Epidermal melanocyte (primary cell): Measurements from ENCODE around the gene SH2B3.
"Not testable (repeated sequence)": the region's sequence is repeated elsewhere in the genome, so short reads cannot be mapped to it uniquely, and the experiment has no call there.

Experiments
- DNase-seq: peaks from one replicate; pipeline ENCODE4 v3.0.0; 2011; ENCODE audit warnings: low spot score; ENCODE audit not compliant: insufficient read length

SH2B3 gene

GRCh38 chr12:111405859-111406473 is at the start of gene SH2B3:
SH2B3 (plus strand) TSS chr12:111405923; CDS start chr12:111418146, 12,223 bp downstream.
- peak; percentile 63 for DNase-seq

- DNase-seq: no peak
Measured at GRCh38 chr12:111359231-111359913, 46.4 kb upstream of the SH2B3 start.

- no peak for DNase-seq
Measured at GRCh38 chr12:111359914-111360276, 45.8 kb upstream of the SH2B3 start.

GRCh38 chr12:111360325-111360930 is 45.3 kb upstream of the SH2B3 start:
- no peak for DNase-seq

- DNase-seq: no peak
Measured at GRCh38 chr12:111361073-111361716, 44.5 kb upstream of the SH2B3 start.

- no peak for DNase-seq
Measured at GRCh38 chr12:111361717-111362576, 43.8 kb upstream of the SH2B3 start.

GRCh38 chr12:111362687-111363475 is 42.8 kb upstream of the SH2B3 start:
- DNase-seq: no peak

GRCh38 chr12:111363578-111363977 is 42.1 kb upstream of the SH2B3 start:
- DNase-seq: no peak

- no peak for DNase-seq
Measured at GRCh38 chr12:111366075-111366474, 39.6 kb upstream of the SH2B3 start.

- no peak for DNase-seq
Measured at GRCh38 chr12:111366583-111366982, 39.1 kb upstream of the SH2B3 start.

- no peak for DNase-seq
Measured at GRCh38 chr12:111367661-111368221, 38.0 kb upstream of the SH2B3 start.

- no peak for DNase-seq
Measured at GRCh38 chr12:111368291-111368787, 37.4 kb upstream of the SH2B3 start.

- peak; percentile 98 for DNase-seq
Measured at GRCh38 chr12:111368788-111369495, 36.8 kb upstream of the SH2B3 start, which contains the start of gene PHETA1. PHETA1 (minus strand) TSS chr12:111369095; CDS start chr12:111363427, 5,668 bp downstream.

- DNase-seq: no peak
Measured at GRCh38 chr12:111369496-111370220, 36.1 kb upstream of the SH2B3 start.

GRCh38 chr12:111373231-111373630 is 32.5 kb upstream of the SH2B3 start:
- not testable (repeated sequence) for DNase-seq

GRCh38 chr12:111377440-111377839 is 28.3 kb upstream of the SH2B3 start:
- no peak for DNase-seq

GRCh38 chr12:111379942-111380554 is 25.7 kb upstream of the SH2B3 start:
- no peak for DNase-seq

- no peak for DNase-seq
Measured at GRCh38 chr12:111384596-111384995, 21.1 kb upstream of the SH2B3 start.
